ENCODE results near the gene SPP1.

The SPP1 gene

DNA sequence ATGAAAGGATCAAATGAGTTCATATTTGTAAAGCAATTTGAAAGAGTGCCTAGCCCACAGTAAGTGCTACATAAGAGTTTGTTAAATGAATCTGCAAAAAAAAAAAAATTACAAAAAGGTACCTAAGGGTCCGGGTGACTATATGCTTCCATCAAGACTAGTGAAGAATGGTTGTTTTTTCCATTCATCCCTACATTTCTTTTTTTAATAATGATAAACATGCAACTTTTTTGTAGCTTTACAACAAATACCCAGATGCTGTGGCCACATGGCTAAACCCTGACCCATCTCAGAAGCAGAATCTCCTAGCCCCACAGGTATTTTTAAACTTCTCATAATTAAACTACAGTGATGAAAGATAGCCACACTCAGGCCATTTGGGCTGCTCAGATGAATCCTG is 4.3 kb downstream of the SPP1 start:
- H3K4me1 Mint-ChIP-seq = peaks cover 6% of the 10 kb centered on the region
- peaks cover 7% of the 10 kb centered on the region for H3K27me3 Mint-ChIP-seq (ENCODE audit: low read depth)
- no peaks in the 10 kb centered on the region for H3K9me3 Mint-ChIP-seq
- TF ChIP-seq, protein P1, sequence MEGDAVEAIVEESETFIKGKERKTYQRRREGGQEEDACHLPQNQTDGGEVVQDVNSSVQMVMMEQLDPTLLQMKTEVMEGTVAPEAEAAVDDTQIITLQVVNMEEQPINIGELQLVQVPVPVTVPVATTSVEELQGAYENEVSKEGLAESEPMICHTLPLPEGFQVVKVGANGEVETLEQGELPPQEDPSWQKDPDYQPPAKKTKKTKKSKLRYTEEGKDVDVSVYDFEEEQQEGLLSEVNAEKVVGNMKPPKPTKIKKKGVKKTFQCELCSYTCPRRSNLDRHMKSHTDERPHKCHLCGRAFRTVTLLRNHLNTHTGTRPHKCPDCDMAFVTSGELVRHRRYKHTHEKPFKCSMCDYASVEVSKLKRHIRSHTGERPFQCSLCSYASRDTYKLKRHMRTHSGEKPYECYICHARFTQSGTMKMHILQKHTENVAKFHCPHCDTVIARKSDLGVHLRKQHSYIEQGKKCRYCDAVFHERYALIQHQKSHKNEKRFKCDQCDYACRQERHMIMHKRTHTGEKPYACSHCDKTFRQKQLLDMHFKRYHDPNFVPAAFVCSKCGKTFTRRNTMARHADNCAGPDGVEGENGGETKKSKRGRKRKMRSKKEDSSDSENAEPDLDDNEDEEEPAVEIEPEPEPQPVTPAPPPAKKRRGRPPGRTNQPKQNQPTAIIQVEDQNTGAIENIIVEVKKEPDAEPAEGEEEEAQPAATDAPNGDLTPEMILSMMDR (IDR thresholded peaks at IDR 0.05; ENCODE audit: unreplicated experiment in 3 of 3) = no peak
- no peak overlapping the region for H3K4me3 Mint-ChIP-seq
- no peak overlapping the region for H3K27ac Mint-ChIP-seq
- no peaks in the 10 kb centered on the region for H3K36me3 Mint-ChIP-seq (ENCODE audit: low read depth)

DNA sequence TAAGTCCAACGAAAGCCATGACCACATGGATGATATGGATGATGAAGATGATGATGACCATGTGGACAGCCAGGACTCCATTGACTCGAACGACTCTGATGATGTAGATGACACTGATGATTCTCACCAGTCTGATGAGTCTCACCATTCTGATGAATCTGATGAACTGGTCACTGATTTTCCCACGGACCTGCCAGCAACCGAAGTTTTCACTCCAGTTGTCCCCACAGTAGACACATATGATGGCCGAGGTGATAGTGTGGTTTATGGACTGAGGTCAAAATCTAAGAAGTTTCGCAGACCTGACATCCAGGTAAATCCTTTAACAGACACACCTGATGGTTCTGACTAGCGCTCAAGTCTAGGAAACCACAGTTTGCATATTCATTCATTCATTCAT is 6.0 kb downstream of the SPP1 start:
- H3K4me1 Mint-ChIP-seq = no peaks in the 10 kb centered on the region
- no peaks in the 10 kb centered on the region for H3K9me3 Mint-ChIP-seq
- no peak overlapping the region for H3K27ac Mint-ChIP-seq
- no peaks in the 10 kb centered on the region for H3K27me3 Mint-ChIP-seq (ENCODE audit: low read depth)
- H3K36me3 Mint-ChIP-seq (ENCODE audit: low read depth) = no peaks in the 10 kb centered on the region
- no peak overlapping the region for H3K4me3 Mint-ChIP-seq
- TF ChIP-seq, protein P1 (IDR thresholded peaks at IDR 0.05; ENCODE audit: unreplicated experiment in 3 of 3) = no peak

DNA sequence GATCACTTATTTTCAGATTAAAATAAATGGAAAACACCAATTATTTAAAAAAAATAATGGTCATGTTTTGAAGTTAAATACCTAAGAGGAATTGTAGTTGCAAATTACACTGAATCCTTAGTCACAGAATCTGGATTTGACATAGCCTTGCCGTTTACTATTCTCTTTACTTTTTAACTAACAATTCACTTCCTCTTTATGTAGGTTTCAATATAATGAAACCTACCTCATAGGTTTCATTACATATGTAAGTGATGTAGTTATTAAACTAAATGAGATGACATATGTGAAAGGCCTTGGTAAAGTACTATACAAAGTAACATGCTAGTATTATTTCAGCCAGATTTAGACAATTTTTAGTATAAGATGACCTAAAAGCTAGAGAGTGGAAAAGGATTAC is 6.5 kb downstream of the SPP1 start:
- Mint-ChIP-seq H3K27ac (no peak overlapping the region), H3K4me1 (no peaks in the 10 kb centered on the region), H3K9me3 (no peaks in the 10 kb centered on the region), H3K4me3 (no peak overlapping the region), H3K36me3 (ENCODE audit: low read depth) (no peaks in the 10 kb centered on the region), H3K27me3 (ENCODE audit: low read depth) (no peaks in the 10 kb centered on the region)
- TF ChIP-seq, protein P1 (IDR thresholded peaks at IDR 0.05; ENCODE audit: unreplicated experiment in 3 of 3) = no peak

DNA sequence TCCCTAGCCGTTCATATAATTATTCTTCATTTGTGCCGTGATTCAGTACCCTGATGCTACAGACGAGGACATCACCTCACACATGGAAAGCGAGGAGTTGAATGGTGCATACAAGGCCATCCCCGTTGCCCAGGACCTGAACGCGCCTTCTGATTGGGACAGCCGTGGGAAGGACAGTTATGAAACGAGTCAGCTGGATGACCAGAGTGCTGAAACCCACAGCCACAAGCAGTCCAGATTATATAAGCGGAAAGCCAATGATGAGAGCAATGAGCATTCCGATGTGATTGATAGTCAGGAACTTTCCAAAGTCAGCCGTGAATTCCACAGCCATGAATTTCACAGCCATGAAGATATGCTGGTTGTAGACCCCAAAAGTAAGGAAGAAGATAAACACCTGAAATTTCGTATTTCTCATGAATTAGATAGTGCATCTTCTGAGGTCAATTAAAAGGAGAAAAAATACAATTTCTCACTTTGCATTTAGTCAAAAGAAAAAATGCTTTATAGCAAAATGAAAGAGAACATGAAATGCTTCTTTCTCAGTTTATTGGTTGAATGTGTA is 7.0 kb downstream of the SPP1 start:
- Mint-ChIP-seq H3K36me3 (ENCODE audit: low read depth) (no peaks in the 10 kb centered on the region), H3K9me3 (no peaks in the 10 kb centered on the region), H3K27me3 (ENCODE audit: low read depth) (no peaks in the 10 kb centered on the region), H3K27ac (no peak overlapping the region), H3K4me1 (no peaks in the 10 kb centered on the region), H3K4me3 (no peak overlapping the region)
- TF ChIP-seq, protein P1 (IDR thresholded peaks at IDR 0.05; ENCODE audit: unreplicated experiment in 3 of 3) = no peak

DNA sequence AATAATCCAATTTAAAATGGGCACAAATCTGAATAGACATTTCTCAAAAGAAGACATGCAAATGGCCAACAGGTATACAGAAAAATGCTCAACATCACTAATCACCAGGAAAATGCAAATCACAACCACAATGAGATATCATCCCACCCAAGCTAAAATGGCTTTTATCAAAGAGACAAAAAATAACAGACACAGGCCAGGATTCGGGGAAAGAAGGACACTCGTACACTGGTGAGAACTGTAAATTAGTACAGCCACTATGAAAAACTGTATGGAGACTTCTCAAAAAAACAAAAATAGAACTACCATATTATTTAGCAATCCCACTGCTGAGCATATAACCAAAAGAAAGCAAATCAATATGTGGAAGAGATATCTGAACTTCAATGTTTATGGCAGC is 8.5 kb downstream of the SPP1 start:
- no peak overlapping the region for H3K4me3 Mint-ChIP-seq
- H3K27ac Mint-ChIP-seq = no peak overlapping the region
- H3K4me1 Mint-ChIP-seq = no peaks in the 10 kb centered on the region
- H3K27me3 Mint-ChIP-seq (ENCODE audit: low read depth) = no peaks in the 10 kb centered on the region
- H3K9me3 Mint-ChIP-seq = no peaks in the 10 kb centered on the region
- no peaks in the 10 kb centered on the region for H3K36me3 Mint-ChIP-seq (ENCODE audit: low read depth)
- TF ChIP-seq, protein P1 (IDR thresholded peaks at IDR 0.05; ENCODE audit: unreplicated experiment in 3 of 3) = no peak

DNA sequence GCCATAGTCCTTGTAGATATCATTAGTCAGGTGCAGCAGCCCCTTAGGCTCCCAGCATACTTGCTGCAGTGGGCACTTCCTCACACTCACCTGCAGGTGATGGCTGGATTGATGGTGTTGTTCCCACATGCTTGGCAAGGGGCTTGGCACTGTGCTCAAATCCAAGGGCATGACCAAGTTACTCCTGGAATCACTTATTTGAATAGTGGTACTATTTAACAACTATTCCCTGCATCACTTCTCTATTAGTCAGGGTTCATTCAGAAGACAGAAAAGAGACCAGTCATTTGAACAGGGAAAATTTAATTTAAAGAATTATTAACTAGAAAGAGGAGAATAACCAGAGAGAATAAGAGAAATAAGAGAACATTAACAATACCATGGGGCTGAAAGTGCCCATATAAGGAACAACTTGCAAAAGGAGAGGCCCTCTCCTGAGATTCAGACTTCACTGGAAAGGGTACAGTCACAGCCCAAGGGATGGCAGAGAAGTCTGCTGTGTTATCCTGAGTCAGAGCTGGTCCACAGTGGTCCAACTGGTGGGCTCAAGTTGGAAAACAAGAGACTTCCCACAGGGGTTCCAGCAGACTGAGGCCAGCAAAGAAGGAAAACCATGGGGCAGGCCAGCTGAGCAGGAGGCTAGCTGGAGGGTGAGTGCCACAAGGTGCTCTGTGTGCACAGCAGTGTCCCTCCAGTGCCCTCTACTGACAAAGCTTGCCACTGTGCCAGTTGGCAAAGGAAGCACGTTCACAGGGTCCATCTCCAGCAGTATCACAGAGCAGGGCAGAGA is 9.8 kb downstream of the SPP1 start:
- Mint-ChIP-seq H3K4me1 (no peaks in the 10 kb centered on the region), H3K36me3 (ENCODE audit: low read depth) (no peaks in the 10 kb centered on the region), H3K27ac (peak overlapping the region in 2 of 3 experiments; percentile 8 to 18), H3K4me3 (no peak overlapping the region), H3K9me3 (no peaks in the 10 kb centered on the region), H3K27me3 (ENCODE audit: low read depth) (no peaks in the 10 kb centered on the region)
- TF ChIP-seq, protein P1 (IDR thresholded peaks at IDR 0.05; ENCODE audit: unreplicated experiment in 3 of 3) = peak; percentile 37 to 47 (median 46)

All from nephron (organoid).